Gastroesophageal sphincter (tissue), 3 donors: ENCODE data around the gene KCTD3.

Experiments used
- CTCF ChIP-seq, 4 experiments: fragments of 200-600 bp in 2 of 4; fragments of 450-650 bp in 2 of 4; sonication (generic) in 1 of 4; IDR thresholded peaks; one replicate each; pipeline ENCODE4 v1.5.1; 2017 to 2019; ENCODE audit warnings: antibody characterized with exemption in 4 of 4, mild to moderate bottlenecking in 2 of 4, moderate library complexity in 2 of 4
- EP300 ChIP-seq: sonication (generic); formaldehyde crosslinking; IDR thresholded peaks from one replicate; pipeline ENCODE4 v1.6.1; 2017; ENCODE audit warnings: antibody characterized with exemption, mild to moderate bottlenecking
- POLR2A ChIP-seq, 2 donors: fragments of 450-650 bp; IDR thresholded peaks; one replicate each; pipeline ENCODE4 v1.6.1; 2017; ENCODE audit warnings: antibody characterized with exemption in 2 of 2, mild to moderate bottlenecking in 2 of 2, moderate library complexity in 1 of 2
- POLR2AphosphoS5 ChIP-seq: sonication (generic); formaldehyde crosslinking; IDR thresholded peaks from one replicate; pipeline ENCODE4 v1.6.1; 2017; ENCODE audit warnings: antibody characterized with exemption

GRCh38 chr1:215608646-215609045 lies 41.5 kb downstream of the KCTD3 start:
- TF ChIP-seq EP300 = no peak
- no peak for TF ChIP-seq POLR2A (IDR thresholded peaks at IDR 0.05)
- no peak for TF ChIP-seq CTCF (IDR thresholded peaks at IDR 0.05)
- no peak for TF ChIP-seq POLR2AphosphoS5
